H54 (cell line): ENCODE results near the gene AKAP11.

Experiments
- DNase-seq: peaks from one replicate; pipeline ENCODE4 v3.0.0; 2011; ENCODE audit warnings: low spot score, mixed read lengths; ENCODE audit not compliant: insufficient read length
- FAIRE-seq: peaks from 3 replicates; lab custom pipeline; 2011; peaks lifted over from hg19 to GRCh38; lab: Jason Lieb, UNC
- POLR2A ChIP-seq: IDR thresholded peaks from 2 replicates; pipeline ENCODE4 v1.6.1; 2011; ENCODE audit warnings: low read depth, mild to moderate bottlenecking, low read length

The AKAP11 gene

DNA sequence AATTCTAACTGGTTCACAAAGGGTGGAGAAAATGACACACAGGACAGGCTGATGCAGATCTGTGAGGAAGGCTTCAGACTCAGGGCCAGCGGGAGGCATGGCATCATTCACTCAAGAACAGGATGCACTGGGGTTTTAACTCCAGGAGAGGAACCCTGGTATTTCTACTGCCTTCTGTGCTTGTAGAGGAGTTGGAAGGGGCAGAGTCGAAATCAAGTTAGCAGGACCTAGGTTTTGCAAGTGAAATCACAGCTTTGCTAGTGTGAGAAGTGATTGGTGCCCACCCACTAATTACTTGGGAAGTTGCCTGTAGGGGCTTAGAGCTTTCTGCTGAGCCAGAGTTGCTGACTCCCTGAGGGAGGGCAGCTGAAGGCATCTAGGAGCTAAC lies 92.7 kb downstream of the AKAP11 start:
- FAIRE-seq (no peak), DNase-seq (no peak)
- no peak for TF ChIP-seq POLR2A

DNA sequence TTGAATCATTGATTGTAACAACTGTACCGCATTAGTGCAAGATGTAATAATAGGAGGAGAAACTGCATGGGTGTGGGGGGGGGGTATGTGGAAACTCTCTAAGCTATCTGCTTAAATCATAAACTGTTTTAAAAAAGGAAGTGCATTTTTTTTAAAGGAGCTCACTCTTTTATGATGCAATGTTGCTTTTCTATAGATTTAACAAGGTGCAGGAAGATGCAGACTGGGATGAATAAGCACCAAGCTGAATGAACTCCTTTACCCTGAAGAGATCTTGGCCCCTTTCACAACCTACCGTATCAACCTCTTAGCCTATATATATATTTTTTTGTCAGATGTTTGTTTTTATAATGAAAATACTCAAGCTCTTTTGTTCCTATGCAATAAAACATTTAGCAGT lies 95.9 kb downstream of the AKAP11 start:
- DNase-seq (no peak), FAIRE-seq (no peak)
- TF ChIP-seq POLR2A, result no peak

DNA sequence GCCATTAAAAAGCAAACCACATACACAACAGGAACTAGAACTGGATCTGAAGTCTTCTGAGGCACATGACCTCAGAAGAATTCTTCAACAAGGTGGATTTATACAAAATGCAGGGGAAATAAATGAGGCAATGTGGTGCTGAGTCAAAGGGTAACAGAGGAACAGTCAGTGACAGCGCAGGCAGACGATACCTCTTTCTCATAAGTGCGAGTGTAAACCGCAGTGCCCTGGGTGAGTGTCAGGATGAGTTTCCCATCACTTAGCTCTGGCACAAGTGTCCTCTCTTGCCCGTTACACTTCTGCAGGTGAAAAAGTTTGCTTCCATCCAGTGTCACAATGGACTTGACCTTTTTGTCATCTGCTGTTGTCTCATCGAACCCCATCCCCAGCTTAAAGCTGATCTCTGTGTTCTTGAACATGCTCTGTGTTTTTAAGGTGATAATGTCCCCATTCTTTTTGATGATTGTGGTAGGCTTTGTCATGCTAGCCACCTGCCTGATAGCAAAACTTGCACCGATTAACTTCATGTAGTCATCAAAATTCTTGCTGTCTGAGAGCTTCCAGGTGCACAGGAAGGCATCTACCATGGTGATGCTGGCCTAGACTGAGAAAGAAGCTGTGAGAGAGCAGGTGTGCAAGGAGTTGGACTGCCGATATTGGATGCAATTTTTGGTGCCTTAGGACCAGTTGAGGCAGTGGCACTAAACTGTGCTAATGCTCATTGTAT lies 97.3 kb downstream of the AKAP11 start:
- no peak for DNase-seq
- no peak for TF ChIP-seq POLR2A
- no peak for FAIRE-seq

DNA sequence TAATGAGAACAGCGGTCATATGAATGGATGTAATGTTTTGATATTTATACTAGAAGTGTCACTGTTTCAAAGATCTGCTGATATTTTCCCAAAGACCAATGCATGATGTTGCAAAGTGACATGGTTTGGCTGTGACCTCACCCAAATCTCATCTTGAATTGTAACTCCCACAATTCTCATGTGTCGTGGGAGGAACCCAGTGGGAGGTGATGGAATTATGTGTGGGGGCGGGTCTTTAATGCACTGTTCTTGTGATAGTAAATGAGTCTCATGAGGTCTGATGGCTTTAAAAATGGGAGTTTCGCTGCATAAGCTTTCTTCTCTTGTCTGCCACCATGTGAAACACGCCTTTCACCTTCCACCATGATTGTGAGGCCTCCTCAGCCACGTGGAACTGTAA lies 98.3 kb downstream of the AKAP11 start:
- FAIRE-seq, result no peak
- DNase-seq, result no peak
- TF ChIP-seq POLR2A, result no peak
